Measurements from ENCODE around the gene SACM1L.

- TF ChIP-seq RAD21 (IDR thresholded peaks at IDR 0.05) (no peak), CTCF (IDR thresholded peaks at IDR 0.05; ENCODE audit: low read depth, low read length, missing input control) (no peak), REST (IDR thresholded peaks at IDR 0.05) (no peak), ZBTB33 (IDR thresholded peaks at IDR 0.05) (no peak), SP1 (IDR thresholded peaks at IDR 0.05) (no peak), RXRA (IDR thresholded peaks at IDR 0.05) (no peak), YY1 (IDR thresholded peaks at IDR 0.05) (no peak), TAF1 (conservative IDR thresholded peaks at IDR 0.05) (no peak), EGR1 (IDR thresholded peaks at IDR 0.05; ENCODE audit: low read depth in 2 of 2) (no peak)
- TF ChIP-seq, protein P1, sequence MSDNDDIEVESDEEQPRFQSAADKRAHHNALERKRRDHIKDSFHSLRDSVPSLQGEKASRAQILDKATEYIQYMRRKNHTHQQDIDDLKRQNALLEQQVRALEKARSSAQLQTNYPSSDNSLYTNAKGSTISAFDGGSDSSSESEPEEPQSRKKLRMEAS (IDR thresholded peaks at IDR 0.05): no peak
These were observed 53.4 kb downstream of the SACM1L start for GRCh38 chr3:45742461-45743089.

Data from liver (tissue), 3 donors.